Subcutaneous abdominal adipose tissue (tissue), 5 donors: Measurements from ENCODE around the gene GLO1.

ENCODE experiments used
- H3K27ac ChIP-seq: one replicate; pipeline ENCODE4 v1.7.0; 2013; ENCODE audit warnings: low read depth, mild to moderate bottlenecking, inconsistent platforms, low read length, moderate library complexity
- H3K27me3 ChIP-seq, 5 donors: one replicate each; pipeline ENCODE4 v1.7.0; 2013; ENCODE audit warnings: low read length in 5 of 5, inconsistent platforms in 1 of 5; ENCODE audit not compliant: control insufficient read depth in 5 of 5, insufficient read depth in 4 of 5
- H3K36me3 ChIP-seq, 5 donors: one replicate each; pipeline ENCODE4 v1.7.0; 2013; ENCODE audit warnings: low read length in 5 of 5; ENCODE audit not compliant: control insufficient read depth in 5 of 5, insufficient read depth in 5 of 5
- H3K4me1 ChIP-seq, 5 donors: one replicate each; pipeline ENCODE4 v1.7.0; 2013; ENCODE audit warnings: low read length in 5 of 5, mild to moderate bottlenecking in 3 of 5, moderate library complexity in 1 of 5; ENCODE audit not compliant: control insufficient read depth in 5 of 5, insufficient read depth in 5 of 5
- H3K4me3 ChIP-seq, 5 donors: one replicate each; pipeline ENCODE4 v1.7.0; 2013; ENCODE audit warnings: low read length in 5 of 5, low read depth in 1 of 5
- H3K9ac ChIP-seq, 5 donors: one replicate each; pipeline ENCODE4 v1.7.0; 2013; ENCODE audit warnings: low read length in 5 of 5, mild to moderate bottlenecking in 4 of 5, moderate library complexity in 3 of 5
- H3K9me3 ChIP-seq, 5 donors: one replicate each; pipeline ENCODE4 v1.7.0; 2013; ENCODE audit warnings: low read length in 5 of 5; ENCODE audit not compliant: control insufficient read depth in 5 of 5
- donor health status: healthy.
- donor health status: healthy.
- donor health status: healthy.
- donor health status: healthy.
- donor health status: healthy.

Gene GLO1

GRCh38 chr6:38702558-38703397, at the start of gene GLO1:
GLO1 (minus strand) TSS chr6:38703145; CDS start chr6:38703054, 91 bp downstream.
- Histone ChIP-seq H3K9me3 (peaks cover 0 to 7% (median 5%) of the 10 kb centered on the region in 5 donors), H3K27ac (peak within 1 kb of the TSS; percentile 88), H3K36me3 (peaks cover 0 to 2% (median 0%) of the 10 kb centered on the region in 5 donors), H3K27me3 (peaks cover 0 to 7% (median 0%) of the 10 kb centered on the region in 5 donors), H3K4me1 (peaks cover 0 to 10% (median 7%) of the 10 kb centered on the region in 5 donors), H3K9ac (peak within 1 kb of the TSS; percentile 84 to 97 (median 90)), H3K4me3 (peak within 1 kb of the TSS; percentile 80 to 89 (median 84))

DNA sequence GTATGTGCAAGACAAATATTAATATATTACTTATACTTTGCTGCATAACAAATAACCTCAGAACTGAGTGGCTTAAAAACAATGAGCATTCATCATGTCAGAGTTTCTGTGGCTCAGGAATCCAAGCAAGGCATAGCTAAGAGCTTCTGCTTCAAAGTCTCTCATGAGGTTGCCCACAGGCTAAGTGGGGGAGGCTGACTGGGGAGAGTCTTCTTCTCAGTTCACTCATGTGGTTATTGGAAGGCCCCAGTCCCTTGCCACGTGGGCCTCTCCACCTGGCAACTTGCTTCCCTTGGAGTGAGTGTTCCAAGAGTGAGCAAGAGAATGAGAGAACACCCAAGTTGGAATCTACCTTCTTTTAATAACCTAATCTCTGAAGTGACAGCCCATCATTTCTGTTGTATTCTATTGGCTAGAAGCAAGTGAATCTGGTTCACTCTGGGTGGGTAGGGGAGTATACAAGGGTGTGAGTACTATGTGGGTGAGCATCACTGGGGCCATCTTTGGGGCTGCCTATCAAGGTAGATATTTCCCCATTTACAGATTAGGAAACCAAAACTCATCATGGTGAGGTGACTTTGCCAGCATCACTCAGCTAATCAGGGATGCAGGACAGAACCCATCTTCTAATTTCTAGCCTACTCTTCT, 48.1 kb upstream of the GLO1 start:
- Histone ChIP-seq H3K27ac (no peak overlapping the region), H3K36me3 (no peaks in the 10 kb centered on the region), H3K4me3 (no peak overlapping the region), H3K9ac (no peak overlapping the region), H3K9me3 (no peaks in the 10 kb centered on the region), H3K4me1 (no peaks in the 10 kb centered on the region), H3K27me3 (no peaks in the 10 kb centered on the region)

- no peak overlapping the region for H3K9ac ChIP-seq
- no peaks in the 10 kb centered on the region for H3K4me1 ChIP-seq
- no peak overlapping the region for H3K27ac ChIP-seq
- no peaks in the 10 kb centered on the region for H3K27me3 ChIP-seq
- no peaks in the 10 kb centered on the region for H3K36me3 ChIP-seq
- H3K4me3 ChIP-seq: no peak overlapping the region
- no peaks in the 10 kb centered on the region for H3K9me3 ChIP-seq
These were observed 46.5 kb upstream of the GLO1 start for GRCh38 chr6:38749473-38749872.

DNA sequence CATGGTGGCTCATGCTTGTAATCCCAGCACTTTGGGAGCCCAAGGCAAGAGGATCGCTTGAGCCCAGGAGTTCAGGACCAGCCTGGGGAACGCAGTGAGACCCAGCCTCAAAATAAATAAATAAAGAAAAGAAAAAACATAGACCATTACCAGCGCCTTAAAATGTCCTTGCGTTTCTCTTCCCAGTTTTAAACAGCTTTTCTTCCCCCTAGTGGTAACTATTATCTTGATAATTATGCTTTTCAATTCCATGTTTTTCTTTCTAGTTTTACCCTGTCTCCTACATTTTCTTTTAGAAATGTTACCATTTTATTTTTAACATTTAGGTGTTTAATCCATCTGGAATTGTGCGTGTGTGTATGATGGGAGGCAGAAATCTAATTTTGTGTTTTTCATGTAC, 36.6 kb upstream of the GLO1 start:
- no peaks in the 10 kb centered on the region for H3K4me1 ChIP-seq
- peaks cover 0 to 4% (median 0%) of the 10 kb centered on the region in 5 donors for H3K27me3 ChIP-seq
- no peaks in the 10 kb centered on the region for H3K36me3 ChIP-seq

DNA sequence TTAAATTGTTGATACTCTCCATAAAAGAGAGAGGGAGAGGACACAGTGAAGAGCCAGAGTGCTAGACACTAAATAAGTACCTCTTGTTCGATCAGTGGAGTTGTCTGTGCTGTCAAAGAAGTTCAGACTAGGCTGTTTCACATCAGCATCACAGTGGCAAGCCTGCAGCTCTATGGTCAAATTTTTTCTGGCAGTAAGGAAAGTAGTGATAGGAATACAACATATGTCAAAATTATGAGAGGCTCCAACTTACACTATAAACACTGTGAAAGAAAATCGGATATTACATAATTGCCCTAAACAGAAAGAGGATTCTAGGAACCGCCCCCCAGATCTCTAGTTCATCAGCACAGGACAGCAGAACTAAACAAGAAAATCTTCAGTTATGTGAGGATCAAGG, 35.3 kb upstream of the GLO1 start:
- H3K36me3 ChIP-seq: no peaks in the 10 kb centered on the region
- H3K9me3 ChIP-seq: peaks cover 0 to 4% (median 0%) of the 10 kb centered on the region in 5 donors
- no peak overlapping the region for H3K27ac ChIP-seq
- H3K4me1 ChIP-seq: no peaks in the 10 kb centered on the region
- H3K27me3 ChIP-seq: peaks cover 0 to 4% (median 0%) of the 10 kb centered on the region in 5 donors
- no peak overlapping the region for H3K4me3 ChIP-seq
- H3K9ac ChIP-seq: no peak overlapping the region

More for the DNA sequence above, 36.6 kb upstream of the GLO1 start:
- Histone ChIP-seq H3K27ac (no peak overlapping the region), H3K9ac (no peak overlapping the region), H3K4me3 (no peak overlapping the region), H3K9me3 (peaks cover 0 to 4% (median 0%) of the 10 kb centered on the region in 5 donors)

GRCh38 chr6:38736951-38737350, 34.0 kb upstream of the GLO1 start:
- no peak overlapping the region for H3K27ac ChIP-seq
- no peak overlapping the region for H3K9ac ChIP-seq
- no peak overlapping the region for H3K4me3 ChIP-seq
- H3K36me3 ChIP-seq: no peaks in the 10 kb centered on the region
- H3K4me1 ChIP-seq: no peaks in the 10 kb centered on the region
- H3K9me3 ChIP-seq: peaks cover 0 to 4% (median 0%) of the 10 kb centered on the region in 5 donors
- peaks cover 0 to 4% (median 0%) of the 10 kb centered on the region in 5 donors for H3K27me3 ChIP-seq

DNA sequence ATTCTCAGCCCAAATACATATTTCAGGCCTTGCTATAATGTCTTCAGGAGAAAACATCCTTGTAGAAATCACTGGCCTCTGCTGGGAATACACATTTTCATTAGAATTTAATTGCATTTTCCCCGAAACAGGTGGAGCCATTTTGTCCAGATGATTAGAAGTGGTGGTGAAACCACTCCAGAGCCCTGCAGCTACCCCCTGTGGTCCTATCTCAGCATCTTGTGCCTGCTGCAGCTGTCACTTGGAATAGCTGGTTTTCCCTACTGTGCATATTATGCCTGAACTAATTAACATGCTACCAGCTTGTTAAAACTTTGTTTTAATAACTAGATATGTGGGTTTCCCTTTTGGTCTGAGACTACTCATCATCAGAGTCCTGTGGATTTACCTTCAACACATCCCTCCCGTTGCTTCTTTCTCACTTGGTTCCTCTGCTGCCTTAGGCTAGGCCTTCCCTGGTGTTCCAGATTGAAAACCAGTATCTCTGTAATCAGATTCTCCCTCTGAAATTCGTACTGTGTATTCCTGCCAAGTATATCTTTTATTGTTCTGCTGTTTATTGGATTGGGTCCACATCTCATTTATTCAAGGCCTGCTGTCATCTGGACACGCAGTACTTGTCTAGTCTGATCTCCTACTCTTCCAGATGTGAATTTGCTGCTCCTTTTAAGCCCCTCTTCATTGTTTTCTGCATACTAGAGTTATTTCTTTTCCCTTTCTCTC, 27.4 kb upstream of the GLO1 start:
- Histone ChIP-seq H3K9ac (no peak overlapping the region), H3K4me3 (no peak overlapping the region), H3K27ac (no peak overlapping the region), H3K4me1 (no peaks in the 10 kb centered on the region), H3K9me3 (peaks cover 0 to 1% (median 0%) of the 10 kb centered on the region in 5 donors), H3K27me3 (no peaks in the 10 kb centered on the region), H3K36me3 (no peaks in the 10 kb centered on the region)

DNA sequence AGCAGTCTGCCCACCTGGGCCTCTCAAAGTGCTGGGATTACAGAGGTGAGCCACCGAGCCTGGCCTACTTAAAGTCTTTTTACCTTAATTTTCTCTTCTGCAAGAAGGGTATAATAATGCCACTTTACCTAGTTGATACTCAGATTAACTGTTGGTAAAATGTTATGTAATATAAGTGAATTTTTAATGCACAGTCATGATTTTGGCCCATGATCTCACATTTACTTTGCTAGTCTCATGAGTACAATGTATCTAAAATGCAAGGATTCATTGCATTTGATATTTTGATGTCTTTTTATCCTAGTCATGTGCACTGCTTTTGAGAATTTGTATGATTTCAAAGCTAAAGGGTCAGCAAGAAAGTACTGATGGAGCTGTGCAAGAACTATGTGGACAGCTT, 25.3 kb upstream of the GLO1 start:
- Histone ChIP-seq H3K4me3 (no peak overlapping the region), H3K4me1 (no peaks in the 10 kb centered on the region), H3K36me3 (no peaks in the 10 kb centered on the region), H3K9ac (no peak overlapping the region), H3K27me3 (no peaks in the 10 kb centered on the region), H3K27ac (no peak overlapping the region), H3K9me3 (no peaks in the 10 kb centered on the region)

DNA sequence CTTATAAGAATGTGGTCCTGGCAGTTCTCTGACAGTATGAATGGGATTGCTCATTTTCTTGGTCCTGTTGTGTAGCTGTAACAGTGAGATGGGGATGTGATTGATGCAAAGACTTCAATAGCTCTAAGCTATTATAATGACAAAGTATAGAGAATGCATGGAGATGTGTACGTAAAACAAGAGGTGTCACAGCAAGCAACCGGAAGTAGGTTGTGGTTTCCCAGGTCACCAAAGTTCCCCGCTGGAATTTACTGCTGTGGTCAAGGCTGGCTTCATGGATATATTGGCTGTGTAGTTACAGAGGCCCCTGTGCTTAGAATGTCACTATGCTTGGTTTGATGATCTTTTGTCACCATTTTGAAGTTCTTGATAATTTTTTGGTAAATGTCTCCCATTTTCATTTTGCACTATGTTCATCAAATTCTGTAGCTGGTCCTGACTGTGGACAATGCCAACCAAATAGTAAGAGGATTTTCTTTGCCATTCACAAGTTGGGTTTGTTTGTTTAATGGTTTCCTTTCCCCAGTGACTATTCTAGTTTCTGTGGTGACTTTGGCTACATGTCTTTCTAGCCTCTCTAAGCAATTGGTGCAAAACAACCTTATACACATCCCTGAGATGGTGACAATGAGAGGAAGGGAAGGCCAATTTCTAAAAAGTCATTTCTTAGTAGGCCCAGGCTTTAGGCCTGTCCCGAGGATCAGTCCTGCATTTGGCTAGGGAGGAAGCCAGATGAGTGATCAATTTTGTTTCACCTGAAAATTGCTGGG, 22.7 kb upstream of the GLO1 start:
- Histone ChIP-seq H3K9me3 (no peaks in the 10 kb centered on the region), H3K27ac (no peak overlapping the region), H3K36me3 (no peaks in the 10 kb centered on the region), H3K4me1 (no peaks in the 10 kb centered on the region), H3K4me3 (no peak overlapping the region), H3K27me3 (no peaks in the 10 kb centered on the region), H3K9ac (no peak overlapping the region)
